ENCODE data around the gene TUBA1C.
"Not testable (repeated sequence)": the region's sequence is repeated elsewhere in the genome, so short reads cannot be mapped to it uniquely, and the experiment has no call there.

Gene TUBA1C

DNA sequence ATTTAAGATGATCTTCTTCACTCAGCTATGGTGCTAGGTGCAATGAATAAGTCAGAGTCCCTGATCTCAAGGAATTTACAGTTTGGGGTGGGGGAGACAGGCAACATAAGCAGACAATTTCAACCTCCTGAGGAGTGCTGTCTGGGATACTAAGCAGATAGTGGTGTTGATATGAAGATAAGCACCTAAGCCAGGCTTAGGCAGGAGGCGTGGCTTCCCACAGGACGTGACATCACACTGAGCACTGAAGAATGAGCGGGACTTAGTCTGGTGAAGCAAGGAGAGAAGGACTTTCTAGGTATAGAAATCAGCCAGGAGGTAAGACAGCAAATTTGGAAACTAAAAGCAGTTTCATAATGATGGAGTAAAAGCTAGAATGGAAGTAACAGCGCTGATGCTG is 36.9 kb downstream of the TUBA1C start:
- no peak for DNase-seq (ENCODE audit: low spot score)
- TF ChIP-seq, protein P1, sequence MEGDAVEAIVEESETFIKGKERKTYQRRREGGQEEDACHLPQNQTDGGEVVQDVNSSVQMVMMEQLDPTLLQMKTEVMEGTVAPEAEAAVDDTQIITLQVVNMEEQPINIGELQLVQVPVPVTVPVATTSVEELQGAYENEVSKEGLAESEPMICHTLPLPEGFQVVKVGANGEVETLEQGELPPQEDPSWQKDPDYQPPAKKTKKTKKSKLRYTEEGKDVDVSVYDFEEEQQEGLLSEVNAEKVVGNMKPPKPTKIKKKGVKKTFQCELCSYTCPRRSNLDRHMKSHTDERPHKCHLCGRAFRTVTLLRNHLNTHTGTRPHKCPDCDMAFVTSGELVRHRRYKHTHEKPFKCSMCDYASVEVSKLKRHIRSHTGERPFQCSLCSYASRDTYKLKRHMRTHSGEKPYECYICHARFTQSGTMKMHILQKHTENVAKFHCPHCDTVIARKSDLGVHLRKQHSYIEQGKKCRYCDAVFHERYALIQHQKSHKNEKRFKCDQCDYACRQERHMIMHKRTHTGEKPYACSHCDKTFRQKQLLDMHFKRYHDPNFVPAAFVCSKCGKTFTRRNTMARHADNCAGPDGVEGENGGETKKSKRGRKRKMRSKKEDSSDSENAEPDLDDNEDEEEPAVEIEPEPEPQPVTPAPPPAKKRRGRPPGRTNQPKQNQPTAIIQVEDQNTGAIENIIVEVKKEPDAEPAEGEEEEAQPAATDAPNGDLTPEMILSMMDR (IDR thresholded peaks at IDR 0.05; ENCODE audit: extremely low read depth, insufficient read depth, missing control alignments), result no peak
- in situ Hi-C loops (cut with MboI; ENCODE audit: low pct_unique_long_range_greater_than_20kb, low sequenced_read_pairs, unreplicated experiment), result no loop called here

DNA sequence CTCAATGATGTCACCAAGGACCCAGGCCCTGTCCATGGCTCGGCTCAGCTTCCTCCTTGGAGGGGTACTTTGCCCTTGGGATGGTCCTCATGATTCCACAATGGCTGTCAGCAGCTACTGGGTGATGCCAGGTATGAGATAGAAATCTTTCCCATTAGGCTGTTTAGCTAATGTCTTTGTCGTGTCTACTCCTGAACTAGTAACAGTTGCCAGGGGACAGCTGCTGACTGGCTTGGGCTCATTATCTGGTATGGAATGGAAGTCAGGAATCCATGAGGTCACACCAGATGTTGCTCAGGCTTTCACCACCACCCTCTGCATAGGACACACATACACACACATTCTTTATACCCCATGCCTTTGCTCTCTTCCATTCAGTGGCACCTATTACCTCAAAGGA is 39.3 kb downstream of the TUBA1C start:
- in situ Hi-C loops (cut with MboI; ENCODE audit: low pct_unique_long_range_greater_than_20kb, low sequenced_read_pairs, unreplicated experiment), result no loop called here
- no peak for DNase-seq (ENCODE audit: low spot score)
- TF ChIP-seq, protein P1 (IDR thresholded peaks at IDR 0.05; ENCODE audit: extremely low read depth, insufficient read depth, missing control alignments), result no peak

DNA sequence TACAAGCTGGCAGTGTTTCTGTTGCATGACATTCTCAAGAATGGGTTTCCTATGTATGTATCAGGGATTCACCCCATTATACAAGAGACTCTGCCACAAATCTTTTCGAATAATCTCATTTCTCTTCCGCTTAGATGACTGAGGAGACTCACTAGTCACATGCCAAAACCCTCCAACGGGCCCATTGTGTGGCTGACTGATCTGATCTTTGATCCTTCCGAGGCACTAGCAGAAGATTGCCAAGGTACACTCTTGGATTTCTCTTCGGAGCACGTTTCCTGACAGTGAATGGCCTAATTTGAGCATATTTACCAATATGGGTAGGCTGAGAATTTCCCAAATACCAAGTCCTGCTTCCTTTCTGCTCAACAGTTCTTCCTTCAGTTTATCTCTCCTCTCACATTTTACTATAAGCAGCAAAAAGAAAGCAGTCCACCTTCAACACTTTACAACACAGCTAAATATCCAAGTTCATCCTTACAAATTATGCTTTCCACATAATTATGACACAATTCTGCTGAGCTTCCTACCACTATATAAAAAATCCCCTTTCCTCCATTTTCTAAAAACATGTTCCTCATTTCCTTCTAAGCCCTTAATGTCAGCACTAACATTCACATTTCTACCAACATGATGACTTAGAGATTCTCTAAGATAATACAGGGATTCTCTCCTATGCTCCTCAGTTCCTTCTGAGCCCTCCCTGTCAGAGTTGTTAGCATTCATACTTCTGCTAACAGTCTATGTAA is 41.1 kb downstream of the TUBA1C start:
- in situ Hi-C loops (cut with MboI; ENCODE audit: low pct_unique_long_range_greater_than_20kb, low sequenced_read_pairs, unreplicated experiment), result no loop called here
- TF ChIP-seq, protein P1 (IDR thresholded peaks at IDR 0.05; ENCODE audit: extremely low read depth, insufficient read depth, missing control alignments), result no peak

DNA sequence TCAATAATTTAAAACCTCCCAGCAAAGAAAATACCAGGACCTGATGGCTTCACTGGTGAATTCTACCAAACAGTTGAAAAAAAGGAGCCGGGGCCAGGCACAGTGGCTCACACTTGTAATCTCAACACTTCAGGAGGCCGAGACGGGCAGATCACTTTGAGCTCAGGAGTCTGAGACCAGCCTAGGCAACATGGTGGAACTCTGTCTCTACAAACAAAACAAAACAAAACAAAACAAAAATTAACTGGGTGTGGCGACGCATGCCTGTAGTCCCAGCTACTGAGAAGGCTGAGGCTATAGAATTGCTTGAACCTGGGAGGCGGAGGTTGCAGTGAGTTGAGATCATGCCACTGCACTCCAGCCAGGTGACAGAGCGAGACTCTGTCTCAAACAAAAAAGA is 44.5 kb downstream of the TUBA1C start:
- no peak for DNase-seq (ENCODE audit: low spot score)
- in situ Hi-C loops (cut with MboI; ENCODE audit: low pct_unique_long_range_greater_than_20kb, low sequenced_read_pairs, unreplicated experiment), result no loop called here
- TF ChIP-seq, protein P1 (IDR thresholded peaks at IDR 0.05; ENCODE audit: extremely low read depth, insufficient read depth, missing control alignments), result no peak

More for the DNA sequence above, 41.1 kb downstream of the TUBA1C start:
- DNase-seq (ENCODE audit: low spot score), result no peak

DNA sequence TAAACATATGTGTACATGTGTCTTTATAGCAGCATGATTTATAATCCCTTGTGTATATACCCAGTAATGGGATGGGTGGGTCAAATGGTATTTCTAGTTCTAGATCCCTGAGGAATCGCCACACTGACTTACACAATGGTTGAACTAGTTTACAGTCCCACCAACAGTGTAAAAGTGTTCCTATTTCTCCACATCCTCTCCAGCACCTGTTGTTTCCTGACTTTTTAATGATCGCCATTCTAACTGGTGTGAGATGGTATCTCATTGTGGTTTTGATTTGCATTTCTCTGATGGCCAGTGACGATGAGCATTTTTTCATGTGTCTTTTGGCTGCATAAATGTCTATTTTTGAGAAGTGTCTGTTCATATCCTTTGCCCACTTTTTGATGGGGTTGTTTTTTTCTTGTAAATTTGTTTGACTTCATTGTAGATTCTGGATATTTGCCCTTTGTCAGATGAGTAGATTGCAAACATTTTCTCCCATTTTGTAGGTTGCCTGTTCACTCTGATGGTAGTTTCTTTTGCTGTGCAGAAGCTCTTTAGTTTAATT is 45.6 kb downstream of the TUBA1C start:
- DNase-seq (ENCODE audit: low spot score); in situ Hi-C loops (cut with MboI; ENCODE audit: low pct_unique_long_range_greater_than_20kb, low sequenced_read_pairs, unreplicated experiment): not testable (repeated sequence)

DNA sequence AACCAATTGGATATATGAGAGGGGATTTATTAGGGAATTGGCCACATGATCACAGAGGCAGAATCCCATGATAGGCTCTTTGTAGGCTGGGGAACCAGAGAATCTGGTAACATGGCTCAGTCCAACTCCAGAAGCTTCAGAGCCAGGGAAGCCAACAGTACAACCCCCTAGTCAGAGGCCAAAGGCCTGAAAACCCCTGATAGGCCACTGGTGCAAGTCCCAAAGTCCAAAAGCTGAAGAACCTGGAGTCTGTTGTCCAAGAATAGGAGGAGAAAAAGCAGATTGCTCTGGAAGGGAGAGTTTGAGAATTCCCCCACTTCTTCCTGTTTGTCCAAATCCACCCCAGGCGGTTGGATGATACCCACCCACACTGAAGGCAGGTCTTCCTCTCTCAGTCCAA is 49.9 kb downstream of the TUBA1C start:
- TF ChIP-seq, protein P1 (IDR thresholded peaks at IDR 0.05; ENCODE audit: extremely low read depth, insufficient read depth, missing control alignments), result no peak
- in situ Hi-C loops (cut with MboI; ENCODE audit: low pct_unique_long_range_greater_than_20kb, low sequenced_read_pairs, unreplicated experiment), result no loop called here
- no peak for DNase-seq (ENCODE audit: low spot score)

DNA sequence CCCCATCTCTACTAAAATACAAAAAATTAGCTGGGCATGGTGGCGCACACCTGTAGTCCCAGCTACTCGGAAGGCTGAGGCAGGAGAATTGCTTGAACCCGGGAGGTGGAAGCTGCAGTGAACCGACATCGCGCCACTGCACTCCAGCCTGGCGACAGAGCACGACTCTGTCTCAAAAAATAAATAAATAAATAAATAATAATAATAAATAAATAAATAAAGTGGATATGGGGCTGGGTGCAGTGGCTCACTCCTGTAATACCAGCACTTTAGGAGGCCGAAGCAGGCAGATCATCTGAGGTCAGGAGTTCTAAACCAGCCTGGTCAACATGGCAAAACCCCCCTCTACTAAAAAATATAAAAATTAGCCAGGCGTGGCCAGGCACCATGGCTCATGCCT is 52.2 kb downstream of the TUBA1C start:
- DNase-seq (ENCODE audit: low spot score); in situ Hi-C loops (cut with MboI; ENCODE audit: low pct_unique_long_range_greater_than_20kb, low sequenced_read_pairs, unreplicated experiment): not testable (repeated sequence)

DNA sequence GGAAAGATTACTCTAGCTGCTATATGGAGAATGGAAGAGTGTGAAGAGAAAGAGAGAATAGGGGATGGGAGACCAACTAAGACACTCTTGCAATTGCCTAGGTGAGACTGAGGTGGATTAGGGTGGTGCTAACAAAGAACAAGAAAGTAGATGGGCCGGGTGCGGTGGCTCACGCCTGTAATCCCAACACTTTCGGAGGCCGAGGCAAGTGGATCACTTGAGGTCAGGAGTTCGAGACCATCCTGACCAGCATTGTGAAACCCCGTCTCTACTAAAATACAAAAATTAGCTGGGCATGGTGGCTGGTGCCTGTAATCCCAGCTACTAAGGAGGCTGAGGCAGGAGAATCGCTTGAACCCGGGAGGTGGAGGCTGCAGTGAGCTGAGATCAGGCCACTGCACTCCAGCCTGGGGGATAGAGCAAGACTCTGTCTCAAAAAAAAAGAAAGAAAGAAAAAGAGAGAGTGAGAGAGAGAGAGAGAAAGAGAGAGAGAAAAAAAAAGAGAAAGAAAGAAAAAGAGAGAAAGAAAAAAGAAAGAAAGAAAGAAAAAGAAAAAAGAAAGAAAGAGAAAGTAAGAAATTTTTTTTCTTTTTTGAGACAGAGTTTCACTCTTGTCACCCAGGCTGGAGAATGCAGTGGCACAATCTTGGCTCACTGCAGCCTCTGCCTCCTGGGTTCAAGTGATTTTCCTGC is 55.7 kb downstream of the TUBA1C start:
- in situ Hi-C loops (cut with MboI; ENCODE audit: low pct_unique_long_range_greater_than_20kb, low sequenced_read_pairs, unreplicated experiment); DNase-seq (ENCODE audit: low spot score): not testable (repeated sequence)

Measured in GM13977 (cell line).